Suprapubic skin (tissue), 2 donors: ENCODE data around the gene CPT1B.

Experiments used
- EP300 ChIP-seq: sonication (generic); formaldehyde crosslinking; IDR thresholded peaks from one replicate; pipeline ENCODE4 v1.6.1; 2017; ENCODE audit warnings: antibody characterized with exemption
- POLR2A ChIP-seq, 2 donors: fragments of 450-650 bp; IDR thresholded peaks; one replicate each; pipeline ENCODE4 v1.6.1; 2017; ENCODE audit warnings: antibody characterized with exemption in 2 of 2, mild to moderate bottlenecking in 2 of 2, moderate library complexity in 2 of 2

GRCh38 chr22:50567721-50568252 is 10.4 kb downstream of the CPT1B start:
- no peak for TF ChIP-seq POLR2A (IDR thresholded peaks at IDR 0.05)
- no peak for TF ChIP-seq EP300
